HG03159 (cell line): ENCODE measurements around the gene CKAP4.

Experiments used
- ATAC-seq: cut with Tn5 transposase; IDR thresholded peaks from one replicate; pipeline ENCODE4 v1.9.1; 2021; ENCODE audit warnings: mild to moderate bottlenecking, moderate library complexity; ENCODE audit not compliant: unreplicated experiment

Gene CKAP4

GRCh38 chr12:106275458-106275857, 27.6 kb upstream of the CKAP4 start:
- no peak for ATAC-seq

DNA sequence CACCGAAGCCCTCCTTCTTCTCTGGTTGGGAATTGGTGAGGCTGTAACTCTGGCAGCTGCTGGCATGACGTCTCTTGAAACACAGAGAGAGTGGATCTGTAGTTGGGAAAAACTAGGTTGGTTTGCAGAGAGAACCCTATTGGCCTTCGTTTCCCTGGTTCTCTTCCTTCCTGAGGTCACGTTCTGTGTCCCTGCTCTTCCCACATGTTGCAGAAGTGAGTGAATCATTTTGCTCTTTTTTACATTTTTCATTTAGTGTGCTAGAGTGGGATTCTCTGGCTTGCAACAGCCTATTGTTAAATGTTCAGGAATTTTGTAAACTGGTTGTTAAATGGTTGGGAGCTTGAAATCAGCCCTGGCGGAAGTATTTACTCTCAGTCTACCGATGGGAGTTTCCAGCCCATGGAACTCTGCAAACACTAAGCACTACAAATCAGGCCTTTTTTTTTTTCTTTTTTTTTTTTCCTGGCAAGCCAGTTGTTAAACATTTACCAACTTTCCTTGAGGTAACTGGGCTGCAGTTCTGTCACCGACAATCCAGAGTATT, 26.8 kb upstream of the CKAP4 start:
- no peak for ATAC-seq

- ATAC-seq = no peak
These were observed 26.2 kb upstream of the CKAP4 start for GRCh38 chr12:106274012-106274411.

DNA sequence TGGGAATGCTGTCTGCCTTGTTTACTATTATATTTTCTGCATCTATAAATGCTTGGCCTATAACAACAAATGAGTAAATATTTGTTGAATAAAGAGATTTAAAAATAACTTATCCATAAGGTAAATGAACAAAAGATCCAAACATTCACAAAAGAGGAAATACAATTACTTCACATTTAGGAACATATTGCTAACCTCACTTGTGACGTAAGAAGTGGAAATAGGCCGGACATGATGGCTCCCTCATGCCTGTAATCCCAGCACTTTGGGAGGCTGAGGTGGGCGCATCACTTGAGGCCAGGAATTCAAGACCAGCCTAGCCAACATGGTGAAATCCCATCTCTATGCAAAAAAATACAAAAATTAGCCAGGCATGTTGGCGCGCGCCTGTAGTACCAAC, 25.7 kb upstream of the CKAP4 start:
- ATAC-seq = no peak

GRCh38 chr12:106271575-106272505, 24.0 kb upstream of the CKAP4 start:
- no peak for ATAC-seq

DNA sequence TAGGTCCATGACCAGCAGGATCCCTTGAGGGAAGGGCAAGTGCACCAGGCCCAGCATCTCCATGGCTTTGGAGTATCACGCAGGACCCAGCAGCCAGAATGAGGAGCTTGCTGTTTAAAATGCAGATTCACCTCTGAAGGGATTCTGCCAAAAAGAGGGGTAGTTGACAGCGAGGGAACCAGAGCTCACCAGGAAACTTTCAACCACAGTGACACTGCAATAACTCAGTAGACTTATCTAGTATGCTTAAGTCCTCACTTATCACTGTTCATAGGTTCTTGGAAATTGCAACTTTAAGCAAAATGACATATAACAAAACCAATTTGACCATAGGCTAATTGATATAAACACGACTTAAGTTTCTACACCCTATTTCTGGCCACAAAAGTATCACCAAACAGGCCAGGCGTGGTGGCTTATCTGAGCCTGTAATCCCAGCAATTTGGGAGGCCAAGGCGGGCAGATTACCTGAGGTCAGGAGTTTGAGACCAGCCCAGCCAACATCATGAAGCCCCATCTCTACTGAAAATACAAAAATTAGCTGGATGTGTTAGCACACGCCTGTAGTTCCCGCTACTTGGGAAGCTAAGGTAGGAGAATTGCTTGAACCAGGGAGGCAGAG, 21.4 kb upstream of the CKAP4 start:
- ATAC-seq = no peak

GRCh38 chr12:106267535-106267934, 19.7 kb upstream of the CKAP4 start:
- no peak for ATAC-seq

- no peak for ATAC-seq
These were observed 17.3 kb upstream of the CKAP4 start for GRCh38 chr12:106265116-106265515.

GRCh38 chr12:106258935-106259334, 11.1 kb upstream of the CKAP4 start:
- ATAC-seq = no peak

DNA sequence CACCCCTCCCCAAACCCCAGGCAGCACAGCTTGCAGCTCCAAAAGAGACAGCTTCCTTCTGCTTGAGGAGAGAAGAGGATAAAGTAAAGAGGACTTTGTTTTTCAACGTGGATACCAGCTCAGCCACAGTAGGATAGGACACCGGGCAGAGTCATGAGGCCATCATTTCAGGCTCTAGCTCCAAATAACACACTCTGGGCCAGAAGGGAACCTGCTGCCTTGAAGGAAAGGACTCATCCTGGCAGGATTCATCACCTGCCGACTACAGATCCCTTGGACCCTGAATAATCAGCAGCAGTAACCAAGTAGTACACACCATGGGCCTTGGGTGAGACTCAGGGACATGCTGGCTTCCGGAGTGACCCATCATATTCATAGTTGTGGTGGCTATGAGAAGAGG, 10.4 kb upstream of the CKAP4 start:
- no peak for ATAC-seq

- no peak for ATAC-seq
These were observed 8.7 kb upstream of the CKAP4 start for GRCh38 chr12:106256524-106256923.

GRCh38 chr12:106255952-106256351, 8.1 kb upstream of the CKAP4 start:
- ATAC-seq = no peak

- no peak for ATAC-seq
These were observed 7.7 kb upstream of the CKAP4 start for GRCh38 chr12:106255493-106255892.

- ATAC-seq = no peak
These were observed 6.9 kb upstream of the CKAP4 start for GRCh38 chr12:106254724-106255123.

DNA sequence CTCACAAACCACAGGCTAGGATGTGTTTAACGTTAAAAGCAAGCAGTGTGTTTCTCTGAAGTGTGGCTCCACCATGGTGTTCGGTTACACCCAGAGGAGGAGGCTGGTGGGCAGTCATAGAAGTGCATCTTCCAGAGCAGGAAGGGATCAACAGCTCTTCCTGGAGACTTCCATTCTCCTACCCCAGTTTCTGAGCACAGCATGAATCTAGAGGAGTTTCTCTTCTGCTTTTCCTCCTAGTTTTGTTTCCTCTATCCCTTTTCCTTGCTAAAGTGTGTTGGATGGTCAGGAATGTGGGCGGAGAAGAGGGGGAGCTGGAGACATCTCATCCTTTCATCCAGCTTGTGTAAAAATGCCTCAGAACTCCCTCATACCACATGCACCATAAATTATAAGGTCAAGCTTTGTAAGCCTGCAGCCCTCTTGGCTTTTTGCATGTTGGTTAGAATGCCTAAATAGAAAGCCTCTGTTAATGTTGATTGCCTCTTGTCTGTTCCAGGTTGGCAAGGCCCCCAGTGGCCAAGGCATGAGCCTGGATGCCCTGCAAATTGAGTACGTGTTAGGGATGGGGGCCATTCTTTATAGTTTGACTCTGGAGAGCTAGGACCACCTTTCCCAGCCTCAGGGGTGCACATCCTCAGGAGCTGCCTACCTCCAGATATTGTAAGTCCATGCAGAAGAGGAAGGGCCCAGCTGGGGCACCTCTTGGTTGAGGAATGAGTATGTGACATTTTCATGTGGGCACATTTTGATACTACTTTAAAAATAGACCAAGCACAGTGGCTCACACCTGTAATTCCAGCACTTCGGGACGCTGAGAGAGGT, 4.0 kb upstream of the CKAP4 start:
- ATAC-seq = no peak

DNA sequence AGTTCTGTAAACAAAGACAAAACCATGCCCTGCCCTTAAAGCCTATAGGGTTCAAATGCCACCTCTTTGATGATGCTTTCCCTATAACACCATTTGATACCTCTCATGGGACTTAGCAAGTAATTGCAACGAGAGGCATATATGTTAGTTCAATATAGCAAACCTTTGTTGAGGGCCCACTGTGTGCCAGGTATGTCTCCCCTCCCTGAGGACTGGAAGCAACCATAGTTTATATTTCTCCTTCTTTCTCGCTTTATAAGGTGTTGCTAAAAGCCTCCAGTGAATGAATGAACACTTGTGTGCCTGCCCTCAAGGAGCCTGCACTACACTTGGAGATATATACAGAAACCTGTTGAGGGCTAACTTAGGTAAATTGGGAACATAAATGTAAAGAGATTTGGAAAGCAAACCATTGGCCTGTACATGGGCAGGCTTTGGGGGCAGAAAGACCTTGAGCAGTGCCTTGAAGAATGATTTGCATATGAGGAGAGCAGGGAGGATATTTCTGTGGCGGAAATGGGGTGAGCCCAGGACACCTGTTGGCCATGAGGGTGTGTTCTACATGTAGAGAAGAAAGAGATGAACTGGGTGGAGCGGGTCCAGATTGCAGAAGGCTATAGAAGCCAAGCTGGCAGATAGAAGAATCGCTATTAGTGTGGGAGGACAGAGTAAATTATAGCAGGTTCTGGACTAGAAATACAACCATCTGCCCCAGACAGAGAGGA, 1.8 kb upstream of the CKAP4 start:
- peak; percentile 77 for ATAC-seq

DNA sequence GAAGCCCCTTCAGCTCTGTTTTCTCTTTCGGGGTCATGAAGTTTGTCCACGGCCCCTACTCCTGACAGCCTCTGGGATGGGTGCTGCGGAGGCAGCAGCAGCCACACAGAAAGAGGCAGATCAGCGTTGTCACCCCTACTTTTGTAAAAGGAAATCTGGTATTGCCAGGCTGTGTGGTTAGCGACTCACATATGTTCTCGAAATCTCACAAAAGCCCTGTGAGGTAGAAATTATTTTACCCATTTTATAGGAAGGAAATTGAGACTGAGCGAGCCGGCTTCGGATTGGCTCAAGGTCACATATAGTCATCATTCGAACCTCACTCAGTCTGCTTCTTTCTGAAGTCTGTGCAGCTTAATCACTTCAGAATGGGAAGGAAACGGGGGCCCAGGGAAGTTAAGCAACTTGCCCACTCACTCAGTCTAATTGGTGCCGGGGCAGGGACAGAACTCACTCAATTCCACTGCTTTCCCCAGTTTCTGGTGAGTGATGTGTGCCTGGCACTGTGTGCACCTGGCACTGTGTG, 1.1 kb upstream of the CKAP4 start:
- ATAC-seq = no peak

DNA sequence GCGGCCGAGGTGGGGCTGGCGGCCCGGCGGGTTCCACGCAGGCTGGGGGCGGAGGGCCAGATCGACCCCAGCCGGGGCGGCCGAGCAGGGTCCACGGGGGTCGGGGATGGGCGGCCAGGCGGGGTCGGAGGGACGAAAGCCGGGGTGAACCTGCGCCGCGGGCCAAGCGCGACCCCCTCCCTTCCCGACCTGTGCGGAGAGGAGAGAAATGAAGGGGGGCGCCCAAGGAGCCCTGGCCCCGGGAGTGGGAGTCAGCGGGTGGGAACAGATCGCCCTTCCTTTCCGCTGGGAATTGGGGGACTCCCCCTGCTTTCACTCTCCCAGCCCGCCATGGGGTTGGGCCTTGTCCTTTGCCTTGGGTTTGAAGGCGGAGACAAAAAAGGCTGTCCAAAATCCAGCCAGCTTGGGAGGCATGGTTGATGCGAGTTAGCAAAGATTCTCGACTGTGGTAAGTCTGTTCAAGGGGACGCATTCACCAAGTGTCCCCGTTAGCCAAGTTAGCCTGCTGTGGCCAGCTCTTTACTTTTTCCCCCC, 559 bp upstream of the CKAP4 start:
- peak; percentile 14 for ATAC-seq

DNA sequence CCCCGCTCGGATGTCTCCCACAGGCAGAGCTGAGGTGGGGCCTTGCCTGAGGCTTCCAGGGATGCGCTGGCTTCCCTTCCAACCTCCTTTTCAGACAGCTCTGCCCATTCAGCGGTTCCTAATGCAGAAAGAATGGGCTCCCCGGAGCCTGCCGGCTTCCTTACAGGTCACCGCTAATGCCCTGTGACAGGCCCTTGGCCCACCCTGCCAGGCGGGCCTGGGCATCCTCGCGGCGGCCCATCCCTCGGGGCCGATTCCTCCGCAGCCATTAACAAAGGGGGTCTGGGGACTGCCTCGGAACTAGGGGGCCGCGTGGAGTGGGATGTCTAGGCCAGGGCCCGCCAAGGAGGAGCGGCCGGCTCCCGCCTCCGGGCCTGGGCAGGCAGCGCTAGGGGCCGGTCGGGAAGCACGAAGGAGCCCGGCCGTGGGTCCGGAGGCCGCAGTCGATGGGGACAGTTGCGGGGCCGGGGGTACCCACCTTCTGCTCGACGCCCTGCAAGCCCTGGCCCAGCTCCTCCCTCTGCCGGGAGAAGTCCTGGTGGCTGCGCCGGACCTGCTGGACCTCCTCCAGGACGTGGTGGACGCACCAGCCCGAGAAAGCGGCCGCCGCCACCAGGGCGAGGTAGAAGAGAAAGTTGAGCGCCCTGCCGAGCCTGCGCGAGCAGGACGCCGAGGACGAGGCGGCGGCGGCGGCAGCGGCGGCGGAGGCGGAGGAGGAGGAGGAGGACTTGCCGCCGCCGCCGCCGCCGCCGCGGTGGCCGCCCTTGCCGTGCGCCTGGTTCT, 738 bp downstream of the CKAP4 start:
- peak; percentile 28 for ATAC-seq
